Amniotic epithelial cell (primary cell): ENCODE measurements around the gene NADK.
A peak's percentile ranks its signal among the peaks of the same experiment; 100 is the strongest.

Source experiments
- DNase-seq: peaks from one replicate; pipeline ENCODE4 v3.0.0-alpha.2; 2010; ENCODE audit warnings: low read depth

The NADK gene, protein sequence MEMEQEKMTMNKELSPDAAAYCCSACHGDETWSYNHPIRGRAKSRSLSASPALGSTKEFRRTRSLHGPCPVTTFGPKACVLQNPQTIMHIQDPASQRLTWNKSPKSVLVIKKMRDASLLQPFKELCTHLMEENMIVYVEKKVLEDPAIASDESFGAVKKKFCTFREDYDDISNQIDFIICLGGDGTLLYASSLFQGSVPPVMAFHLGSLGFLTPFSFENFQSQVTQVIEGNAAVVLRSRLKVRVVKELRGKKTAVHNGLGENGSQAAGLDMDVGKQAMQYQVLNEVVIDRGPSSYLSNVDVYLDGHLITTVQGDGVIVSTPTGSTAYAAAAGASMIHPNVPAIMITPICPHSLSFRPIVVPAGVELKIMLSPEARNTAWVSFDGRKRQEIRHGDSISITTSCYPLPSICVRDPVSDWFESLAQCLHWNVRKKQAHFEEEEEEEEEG

DNA sequence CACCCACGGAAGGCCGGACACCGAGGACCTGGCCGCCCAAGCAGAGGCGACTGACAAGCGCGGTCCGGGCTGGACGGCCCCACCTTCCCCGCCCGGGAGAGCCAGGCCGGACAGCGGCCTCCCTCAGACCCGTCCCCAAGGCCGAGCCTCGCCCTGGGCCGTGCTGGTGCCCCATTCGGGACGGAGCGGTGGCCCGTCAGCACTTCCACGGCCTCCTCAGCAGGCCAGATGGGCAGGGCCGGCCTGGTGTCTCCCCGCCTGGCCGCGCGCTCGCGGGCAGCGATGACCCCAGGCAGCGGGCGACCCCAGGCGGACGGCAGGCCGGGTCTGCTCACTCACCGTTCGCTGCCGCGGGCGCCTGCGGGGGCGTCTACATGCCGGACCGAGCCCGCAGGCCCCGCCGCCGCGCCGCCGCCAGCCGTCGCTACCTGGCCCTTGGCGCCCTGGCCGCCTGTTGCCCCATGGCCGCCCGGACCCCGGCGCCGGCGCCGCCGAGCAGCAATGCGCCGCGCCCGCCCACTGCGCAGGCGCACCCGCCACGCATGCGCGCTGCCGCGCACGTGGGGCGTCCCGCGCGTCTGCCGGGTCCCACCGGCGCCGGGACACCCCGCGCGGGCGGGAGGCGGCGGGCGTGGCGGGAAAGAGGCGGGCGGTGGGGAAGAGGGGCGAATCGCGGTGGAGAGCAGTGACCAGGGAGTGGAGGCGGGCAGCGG, at the start of gene NADK:
Gene NADK (minus strand): TSS at position 521 of the 713 bp plus-strand sequence. CDS start 13,064 bp downstream, outside the sequence.
- DNase-seq, result peak; percentile 29

DNA sequence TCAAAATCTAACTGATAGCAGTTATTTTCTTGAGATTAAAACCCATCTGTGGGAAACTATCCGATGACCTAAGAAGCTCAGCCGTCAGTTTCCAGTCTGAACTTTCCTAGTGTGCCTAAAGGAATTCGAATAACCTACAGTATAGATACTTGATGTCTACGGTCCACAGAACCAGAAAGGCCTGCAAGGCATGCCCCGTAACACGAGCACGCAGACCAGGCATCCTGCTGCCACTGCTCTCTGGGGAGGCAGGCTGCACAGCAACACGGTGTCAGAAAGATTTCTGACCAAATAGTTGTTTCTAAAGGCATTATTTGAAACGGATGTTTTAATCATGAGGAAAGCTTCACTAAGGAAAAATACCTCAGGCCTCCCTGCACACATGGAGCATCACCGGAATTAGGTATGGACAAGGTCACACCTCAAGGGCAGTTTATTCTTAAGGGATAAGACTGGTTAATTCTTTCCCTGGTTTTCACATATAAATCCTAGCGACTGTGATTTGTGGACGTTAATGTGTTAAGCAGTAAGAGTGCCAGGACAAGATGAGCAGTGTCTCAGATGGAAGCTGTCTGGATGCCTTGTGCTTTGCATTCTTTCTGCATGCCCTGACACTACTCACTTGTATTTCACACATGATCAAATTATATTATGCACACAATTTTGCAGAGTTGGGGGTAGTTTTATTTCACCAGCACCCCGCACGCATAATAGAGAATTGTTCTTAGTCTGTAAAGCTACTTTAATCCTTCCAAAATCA, 49.0 kb upstream of the NADK start:
- DNase-seq, result no peak

DNA sequence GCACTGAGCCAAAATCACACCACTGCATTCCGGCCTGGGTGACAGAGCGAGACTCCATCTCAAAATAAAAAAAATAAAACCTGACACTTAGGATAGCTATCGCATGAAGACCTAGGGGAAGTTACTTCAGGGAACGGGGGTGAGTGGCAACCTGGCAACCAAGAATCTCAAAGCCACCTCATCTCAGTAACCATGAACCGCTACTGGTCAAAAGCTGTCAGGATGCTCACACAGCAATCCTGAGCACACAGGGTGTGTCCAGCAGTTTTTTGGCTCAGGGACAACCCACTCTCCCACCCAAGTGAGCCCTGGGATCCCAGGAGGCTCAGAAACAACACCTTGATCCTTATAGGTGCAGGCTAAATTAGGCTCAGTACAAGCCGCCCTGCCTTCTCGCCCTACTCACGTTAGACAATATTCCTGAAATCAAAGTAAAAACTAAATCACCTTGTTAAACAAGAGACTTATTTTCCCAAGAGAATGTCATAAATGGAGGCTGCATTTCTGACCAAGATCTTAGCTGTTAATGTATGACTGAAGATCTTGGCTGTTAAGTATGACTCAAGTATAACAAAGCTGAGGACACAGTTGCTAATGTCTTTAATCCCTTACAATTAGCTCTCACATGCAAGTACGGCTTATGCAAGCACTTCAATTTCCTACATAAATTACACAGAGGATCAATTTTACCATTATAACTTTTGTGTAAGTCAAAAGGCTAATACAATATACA, 48.3 kb upstream of the NADK start:
- no peak for DNase-seq

DNA sequence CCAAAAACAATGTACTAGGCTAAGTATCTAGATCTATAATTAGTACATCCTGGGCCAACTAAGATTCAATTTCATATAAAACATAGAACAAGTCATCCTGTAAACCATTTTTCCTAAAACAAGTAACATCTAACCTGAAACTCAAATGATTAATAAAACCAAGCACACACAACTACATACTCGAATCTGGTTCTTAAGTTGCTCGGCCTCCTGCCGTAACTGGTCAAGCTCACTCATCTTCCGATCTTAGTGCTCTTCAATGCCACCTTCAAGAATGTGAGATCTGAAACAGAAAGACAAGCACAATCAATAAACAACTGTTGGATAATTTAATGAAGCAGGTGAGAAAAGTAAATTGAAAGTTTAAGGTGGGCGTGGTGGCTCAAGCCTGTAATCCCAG, 46.9 kb upstream of the NADK start:
- no peak for DNase-seq

DNA sequence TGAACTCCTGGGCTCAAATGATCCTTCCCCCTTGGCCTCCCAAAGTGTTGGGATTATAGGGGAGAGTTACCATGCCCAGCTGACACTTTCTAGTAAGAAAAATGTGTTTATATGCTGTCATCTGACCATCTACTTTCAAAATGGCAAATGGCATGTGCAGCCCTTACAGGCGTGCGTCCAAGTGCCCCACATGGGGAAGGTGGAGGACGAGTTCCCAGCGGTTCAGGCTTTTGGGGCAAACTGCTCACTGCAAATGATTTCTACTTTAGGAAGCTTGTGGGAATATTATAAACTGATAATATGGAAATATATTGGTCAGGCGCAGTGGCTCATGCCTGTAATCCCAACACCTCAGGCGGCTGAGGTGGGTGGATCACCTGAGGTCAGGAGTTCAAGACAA, 41.5 kb upstream of the NADK start:
- no peak for DNase-seq

DNA sequence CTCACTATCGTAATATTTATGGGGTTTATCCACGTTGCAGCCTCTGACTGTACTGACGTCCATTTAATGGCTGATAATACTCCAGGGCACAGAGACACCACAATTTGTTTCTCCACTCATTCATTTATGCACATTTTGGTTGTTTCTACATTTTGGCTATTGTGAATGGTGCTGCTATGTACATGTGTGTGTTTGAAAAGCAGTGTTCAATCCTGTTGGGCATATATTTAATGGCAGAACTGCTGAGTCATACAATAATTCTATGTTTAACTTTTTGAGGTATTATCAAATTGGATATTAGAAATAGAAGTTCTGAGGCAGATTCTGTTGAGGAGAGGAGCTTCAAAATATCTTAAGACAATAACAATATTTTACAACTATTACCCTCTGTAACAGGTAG, 39.0 kb upstream of the NADK start:
- no peak for DNase-seq

DNA sequence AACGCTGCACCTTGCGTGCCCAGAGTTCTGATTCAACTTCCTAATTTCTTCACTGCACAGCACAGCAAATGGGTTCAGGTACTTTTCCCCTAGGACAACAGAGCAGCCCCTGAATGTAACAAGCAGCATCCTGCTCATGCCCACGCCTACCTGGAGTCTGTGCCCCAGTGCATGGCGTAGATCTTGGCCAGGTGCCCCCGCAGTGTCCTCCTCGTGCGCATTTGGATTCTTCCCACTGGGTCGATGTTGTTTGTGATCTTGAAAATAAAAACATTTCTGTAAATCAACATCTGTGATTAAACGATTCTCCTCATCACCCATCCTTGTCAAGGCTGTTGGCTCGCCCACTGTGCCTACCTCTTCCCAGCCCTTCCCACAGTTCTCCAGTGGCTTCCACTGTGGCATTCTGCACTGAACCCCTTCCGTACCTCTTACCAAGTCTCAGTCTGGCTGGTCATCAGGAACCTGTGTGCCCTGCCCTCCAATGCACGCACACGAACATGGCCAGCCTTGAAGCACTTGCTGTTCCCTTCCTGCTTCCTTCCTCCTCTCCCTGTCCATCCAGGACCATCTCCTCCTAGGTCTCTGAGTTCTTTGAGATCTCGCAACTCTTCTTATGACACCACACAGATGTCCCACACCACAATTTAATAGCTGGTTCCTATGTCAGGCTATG, 37.5 kb upstream of the NADK start:
- no peak for DNase-seq

DNA sequence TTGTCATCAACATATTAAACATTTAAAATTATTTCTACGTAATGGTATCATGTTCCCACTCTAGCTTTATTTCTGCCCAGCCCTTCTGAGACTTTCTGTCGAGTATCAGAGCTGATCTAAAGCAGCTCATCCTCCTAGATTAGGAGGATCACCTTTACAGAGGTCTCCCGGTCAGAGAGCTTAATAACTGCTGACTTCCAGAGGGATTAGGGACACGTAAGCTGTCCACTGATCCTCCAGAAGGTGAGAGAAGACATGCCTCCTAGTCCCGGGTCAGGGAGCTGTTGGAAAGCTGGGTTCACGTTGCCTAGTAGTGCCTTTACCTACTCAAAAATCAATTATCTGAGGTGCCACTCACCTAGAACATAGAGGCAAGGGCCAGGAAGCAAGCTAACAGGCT, 31.2 kb upstream of the NADK start:
- DNase-seq, result no peak

DNA sequence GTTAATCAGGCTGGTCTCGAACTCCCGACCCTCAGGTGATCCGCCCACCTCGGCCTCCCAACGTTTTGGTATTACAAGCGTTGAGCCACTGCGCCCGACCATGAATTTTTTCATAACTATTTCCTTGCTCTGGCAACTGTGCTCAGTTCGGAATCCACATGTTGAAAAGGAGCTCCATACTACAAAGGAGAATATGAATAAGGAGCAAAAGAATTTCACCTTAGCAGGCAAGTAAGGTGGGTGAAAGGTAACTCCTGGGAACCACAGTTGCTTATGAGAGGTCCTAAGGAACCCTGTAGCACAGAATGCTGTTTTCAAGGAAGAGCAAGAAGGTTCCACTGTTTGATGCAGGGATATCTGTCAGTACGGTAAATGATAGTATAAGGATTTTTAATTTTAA, 29.9 kb upstream of the NADK start:
- no peak for DNase-seq

DNA sequence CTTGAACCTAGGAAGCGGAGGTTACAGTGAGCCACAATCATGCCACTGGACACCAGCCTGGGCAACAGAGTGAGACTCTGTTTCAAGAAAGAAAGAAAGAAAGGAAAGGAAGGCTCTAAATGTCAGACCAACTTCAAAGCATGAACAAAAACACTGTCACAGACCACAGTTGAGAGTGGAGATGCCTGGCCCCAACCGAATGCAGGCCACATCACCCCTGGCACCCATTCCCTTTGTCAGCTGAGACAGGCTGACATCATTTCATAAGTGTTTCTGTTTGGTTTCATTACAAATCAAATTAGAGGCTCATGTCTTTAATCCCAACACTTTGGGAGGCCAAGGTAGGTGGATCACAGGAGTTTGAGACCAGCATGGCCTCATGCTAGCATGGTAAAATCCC, 28.6 kb upstream of the NADK start:
- DNase-seq, result no peak

DNA sequence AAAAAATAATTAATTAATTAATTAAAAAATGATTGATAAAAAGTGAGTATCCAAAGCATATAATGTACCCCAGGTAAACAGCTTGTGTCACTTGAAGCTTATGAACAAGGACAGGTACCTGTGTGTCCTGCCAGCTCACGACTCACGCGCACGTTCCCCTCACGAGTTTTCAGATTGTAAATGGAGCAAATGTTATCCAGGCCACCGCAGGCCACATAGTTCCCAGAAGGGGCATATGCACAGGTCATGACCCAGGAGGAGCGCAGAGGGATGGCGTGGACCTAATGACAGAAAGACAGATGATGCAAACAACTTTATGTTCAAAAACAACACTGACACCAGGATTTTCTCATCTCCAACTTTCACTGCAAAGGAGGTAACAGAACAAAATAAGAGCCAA, 26.0 kb upstream of the NADK start:
- DNase-seq, result no peak

DNA sequence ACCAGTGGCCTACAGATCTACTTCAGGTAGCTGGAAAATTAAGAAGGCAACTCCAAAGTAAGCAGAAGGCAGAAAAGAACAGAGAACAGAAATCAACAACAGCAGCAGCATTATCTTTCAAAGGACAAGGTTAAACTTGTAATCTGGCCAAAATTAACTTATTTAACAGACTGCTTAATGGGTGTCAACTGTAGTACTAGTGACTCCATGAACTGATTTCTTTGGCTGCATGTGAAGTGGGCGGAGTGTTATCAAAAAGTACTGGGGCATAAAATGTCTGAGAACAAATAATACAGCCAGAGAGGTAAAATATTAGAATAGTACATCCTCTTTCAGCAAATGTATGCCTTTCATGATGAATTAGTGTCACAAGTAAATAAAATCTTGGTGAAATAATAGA, 24.6 kb upstream of the NADK start:
- no peak for DNase-seq

DNA sequence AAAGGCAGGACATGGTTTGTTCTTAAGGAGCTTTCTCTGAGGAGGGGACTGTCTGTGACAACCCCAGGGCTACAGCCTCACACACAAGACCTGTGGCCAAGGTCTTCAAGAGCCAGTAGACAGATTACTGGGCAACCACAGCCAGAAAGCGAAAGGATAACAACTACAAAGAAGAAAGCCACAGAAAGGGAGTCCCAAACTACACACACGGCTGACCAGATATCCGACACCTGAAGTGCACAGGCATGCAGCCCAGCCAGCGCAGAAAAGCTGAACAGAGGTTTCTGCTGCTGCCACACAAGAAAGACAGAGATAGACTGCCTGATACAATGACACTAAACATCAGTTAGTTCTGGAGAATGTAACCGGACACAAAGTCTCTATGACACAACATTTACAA, 21.4 kb upstream of the NADK start:
- DNase-seq, result no peak

DNA sequence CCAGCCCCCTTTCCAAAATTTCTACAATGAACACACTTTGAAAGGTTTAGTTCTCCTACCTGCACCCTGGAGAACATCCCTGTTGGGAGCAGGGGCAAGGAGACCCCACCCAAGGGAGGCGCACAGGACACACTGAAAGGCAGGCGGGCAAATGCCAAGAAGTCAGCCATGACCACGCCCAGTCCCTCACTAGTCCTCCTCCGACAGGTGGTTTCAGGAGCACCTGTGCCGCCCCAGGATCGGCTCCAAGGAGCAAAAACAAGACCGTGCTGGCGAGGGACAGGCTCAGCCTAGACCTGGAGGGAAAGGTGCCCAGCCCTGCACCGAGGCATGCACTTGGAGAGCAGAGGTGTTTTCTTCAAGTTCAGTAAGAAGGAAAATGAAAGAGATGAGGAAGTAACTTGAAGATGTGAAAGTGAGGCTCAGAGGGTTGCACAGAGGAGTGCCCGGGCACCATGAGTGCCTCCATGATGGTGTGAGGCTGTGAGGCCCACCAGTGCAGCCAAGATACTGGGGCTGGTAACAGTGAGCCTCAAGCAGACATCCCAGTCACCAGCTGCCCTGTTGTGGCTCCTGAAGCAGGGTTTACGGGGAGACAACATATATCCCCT, 19.6 kb upstream of the NADK start:
- no peak for DNase-seq

DNA sequence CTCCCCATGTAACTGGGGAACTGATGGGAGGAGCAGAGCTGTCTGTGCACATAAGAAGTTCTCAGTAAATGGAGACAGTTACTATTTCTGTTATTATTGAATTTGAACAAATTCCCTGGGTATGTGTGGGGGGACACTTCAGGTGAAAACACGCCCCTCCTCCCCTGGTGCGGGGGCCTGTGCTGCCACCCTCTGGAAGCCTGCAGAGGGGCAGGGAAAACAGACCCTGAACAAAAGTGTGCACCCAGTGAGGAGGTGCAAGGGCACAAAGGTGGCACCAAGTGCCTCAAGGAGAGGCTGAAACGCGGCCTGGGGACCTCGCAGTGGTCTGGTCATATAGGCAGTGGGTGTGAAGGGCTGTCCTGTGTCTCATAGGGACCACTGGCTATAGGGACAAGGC, 18.2 kb upstream of the NADK start:
- DNase-seq, result no peak

DNA sequence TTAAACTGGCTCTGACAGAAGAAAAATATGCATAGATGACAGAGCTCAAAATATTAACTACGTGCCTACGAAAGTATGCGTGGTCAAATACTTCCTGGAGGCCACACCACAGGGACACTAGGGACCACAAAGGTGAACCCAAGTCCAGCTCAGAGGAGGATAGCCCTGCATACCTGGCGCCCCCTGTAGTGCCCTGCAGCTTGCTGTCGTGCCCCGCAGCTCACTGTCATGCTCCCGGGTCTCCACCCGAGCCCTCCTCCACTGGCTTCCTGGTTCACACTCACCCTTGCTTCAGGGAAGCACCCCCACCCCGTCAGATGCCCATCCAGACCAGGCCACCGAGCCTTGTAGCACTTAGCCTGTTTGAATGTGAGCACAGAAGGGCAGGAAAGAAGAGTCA, 16.7 kb upstream of the NADK start:
- no peak for DNase-seq

DNA sequence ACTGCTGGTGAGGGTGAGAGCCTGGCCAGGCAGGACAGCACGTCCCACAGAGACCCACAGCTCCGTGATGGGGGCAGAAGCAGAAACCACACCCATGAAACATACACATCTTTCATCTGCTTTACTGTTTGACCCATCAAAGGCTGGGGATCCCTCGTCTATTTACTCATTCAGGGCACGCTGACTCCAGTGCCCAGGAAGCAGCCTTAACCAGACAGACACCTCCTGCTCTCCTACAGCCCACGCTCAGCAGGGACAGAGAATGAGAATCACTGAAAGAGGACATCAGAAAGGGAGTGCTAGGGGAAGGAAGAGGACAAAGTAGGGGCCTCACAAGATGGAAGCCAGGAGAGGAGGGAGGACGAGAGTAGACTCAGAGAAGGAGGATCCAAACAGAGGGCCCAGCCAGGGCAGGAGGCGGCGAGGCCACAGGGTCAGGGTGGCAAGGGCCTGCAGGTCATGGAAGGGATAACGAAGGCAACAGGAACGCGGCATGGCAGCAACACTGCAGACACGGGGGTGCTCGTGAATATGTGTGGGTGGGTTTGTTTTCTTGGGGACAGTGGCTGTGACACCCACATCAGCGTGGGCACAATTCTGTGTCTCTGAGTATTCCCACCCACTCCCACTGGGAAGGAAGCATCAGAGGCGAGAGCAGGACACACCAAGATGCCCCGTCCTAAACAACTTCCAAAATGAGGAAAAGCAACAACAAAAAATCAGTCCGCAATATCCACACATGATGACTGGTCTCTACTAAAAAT, 15.4 kb upstream of the NADK start:
- no peak for DNase-seq

DNA sequence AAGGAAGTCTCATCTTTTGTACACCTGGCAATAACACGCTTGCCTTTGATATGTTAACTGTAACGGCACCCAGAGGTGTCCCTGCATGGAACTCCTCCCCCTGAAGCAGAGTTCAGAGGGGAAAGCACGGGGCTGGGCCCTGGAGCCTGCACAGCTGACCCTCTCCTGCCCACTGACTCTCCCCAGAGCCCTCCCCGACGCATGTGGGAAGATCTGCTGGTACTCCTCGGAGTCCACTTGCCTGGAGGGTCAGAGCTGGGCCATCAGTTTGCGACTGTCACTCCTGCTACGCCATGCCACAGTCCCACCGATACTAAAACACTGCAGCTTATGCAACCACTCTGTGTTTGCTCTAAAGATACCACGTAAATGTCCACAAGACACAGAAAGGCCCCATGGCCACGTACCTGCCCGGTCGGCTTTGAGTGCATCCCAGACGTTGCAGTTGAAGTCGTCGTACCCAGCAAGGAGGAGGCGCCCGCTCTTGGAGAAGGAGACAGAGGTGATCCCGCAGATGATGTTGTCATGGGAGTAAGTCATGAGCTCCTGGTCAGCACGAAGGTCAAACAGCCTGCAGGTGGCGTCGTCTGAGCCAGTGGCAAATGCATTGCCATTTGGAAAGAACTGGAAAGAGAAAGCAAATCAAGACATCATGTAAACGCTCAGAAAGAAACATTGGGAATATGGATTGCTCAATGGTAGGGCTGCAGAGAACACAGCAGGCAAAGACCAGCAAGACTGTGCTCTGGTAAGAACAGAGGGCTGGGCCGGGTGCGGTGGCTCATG, 10.6 kb upstream of the NADK start:
- peak; percentile 74 for DNase-seq

DNA sequence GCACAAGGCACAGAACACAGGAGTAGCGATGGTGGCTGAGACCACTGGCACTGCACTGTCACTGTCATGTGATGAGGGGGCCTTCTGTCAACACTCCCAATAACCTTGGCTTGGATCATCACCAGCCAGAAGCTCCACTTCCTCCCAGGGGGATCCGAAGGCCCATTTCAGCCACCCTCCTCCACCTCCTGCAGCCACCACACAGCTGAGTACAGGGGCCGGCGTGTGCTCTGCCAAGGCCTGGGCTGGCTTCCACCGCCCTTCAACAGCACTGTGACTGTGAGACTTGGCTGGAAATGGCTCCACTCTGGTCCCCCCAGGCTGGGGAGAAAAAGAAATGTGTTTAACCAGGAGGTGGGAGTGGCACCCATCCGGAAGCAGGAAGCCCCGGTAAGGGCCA, 9.9 kb upstream of the NADK start:
- no peak for DNase-seq
